ENCODE data around the gene PKD2L1. TPM values are rescaled to one million over a fixed set of nuclear protein-coding genes. Genes with fewer than 3 reads are reported as not detected.

The PKD2L1 gene
- total RNA-seq, 2 experiments from 2014 or later = not detected

DNA sequence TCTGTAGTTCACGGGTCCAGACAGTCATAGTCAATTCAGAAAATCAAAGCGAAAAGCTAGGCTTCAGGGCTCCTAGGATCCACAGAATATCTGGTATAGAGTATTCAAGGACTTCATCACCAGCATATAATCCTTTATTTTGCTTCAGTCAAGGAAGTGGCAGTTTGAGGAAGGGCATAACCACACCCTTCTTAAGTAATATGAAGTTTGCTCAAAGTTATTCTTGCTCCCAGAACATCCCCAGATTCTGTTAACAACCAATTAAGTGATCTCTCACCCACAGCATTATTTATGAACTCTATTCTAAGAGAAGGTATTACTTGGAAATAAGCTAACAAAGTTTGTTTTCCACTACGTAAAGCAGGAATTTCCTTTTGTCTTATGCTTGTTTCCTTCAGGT, 75.8 kb downstream of the PKD2L1 start:
- intact Hi-C loops (cut with micrococcal nuclease) = no loop called here
- Mint-ChIP-seq H3K27ac (no peak overlapping the region), H3K27me3 (ENCODE audit: low read depth) (no peaks in the 10 kb centered on the region), H3K9me3 (no peaks in the 10 kb centered on the region), H3K4me3 (no peak overlapping the region), H3K4me1 (ENCODE audit: low read depth) (no peaks in the 10 kb centered on the region), H3K36me3 (ENCODE audit: low read depth) (peaks cover 46% of the 10 kb centered on the region)
- CTCF ChIA-PET = interaction anchor here (0.5 to 1.1 kb wide), 2 partner anchors 16 to 18 kb away, joined by 3 read pairs; no protein-coding TSS in a partner anchor
- DNase-seq = no peak

DNA sequence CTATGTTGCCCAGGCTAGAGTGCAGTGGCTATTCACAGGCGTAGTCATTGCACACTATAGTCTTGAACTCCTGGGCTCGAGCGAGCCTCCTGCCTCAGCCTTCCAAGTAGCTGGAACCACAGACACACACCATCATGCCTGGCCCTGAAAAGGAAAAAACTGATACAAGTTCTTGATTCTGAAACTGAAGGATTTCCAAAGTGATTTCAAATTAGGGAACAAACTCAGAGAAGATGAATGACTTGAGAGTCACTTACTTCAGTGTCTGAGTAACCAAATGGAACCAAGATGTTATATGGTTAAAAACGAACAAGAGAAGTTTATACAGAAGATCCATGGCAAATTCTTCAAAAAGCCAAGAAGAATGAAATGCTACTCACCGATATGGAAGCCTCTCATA, 77.0 kb downstream of the PKD2L1 start:
- intact Hi-C loops (cut with micrococcal nuclease) = no loop called here
- H3K4me3 Mint-ChIP-seq = no peak overlapping the region
- CTCF ChIA-PET = no interaction called here
- H3K27me3 Mint-ChIP-seq (ENCODE audit: low read depth) = no peaks in the 10 kb centered on the region
- H3K4me1 Mint-ChIP-seq (ENCODE audit: low read depth) = no peaks in the 10 kb centered on the region
- no peaks in the 10 kb centered on the region for H3K9me3 Mint-ChIP-seq
- DNase-seq = no peak
- H3K27ac Mint-ChIP-seq = no peak overlapping the region
- peaks cover 48% of the 10 kb centered on the region for H3K36me3 Mint-ChIP-seq (ENCODE audit: low read depth)

DNA sequence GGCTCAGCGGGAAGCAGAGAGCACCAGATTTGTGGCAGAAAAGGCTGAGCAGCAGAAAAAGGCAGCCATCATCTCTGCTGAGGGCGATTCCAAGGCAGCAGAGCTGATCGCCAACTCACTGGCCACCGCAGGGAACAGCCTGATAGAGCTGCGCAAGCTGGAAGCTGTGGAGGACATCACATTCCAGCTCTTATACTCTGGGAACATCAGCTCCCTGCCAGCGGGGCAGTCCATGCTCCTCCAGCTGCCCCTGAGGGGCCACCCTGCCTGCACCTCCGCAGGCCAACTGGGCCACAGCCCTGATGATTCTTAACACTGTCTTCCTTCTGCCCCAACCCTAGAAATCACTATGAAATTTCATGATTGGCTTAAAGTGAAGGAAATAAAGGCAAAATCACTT, 81.2 kb downstream of the PKD2L1 start:
- intact Hi-C loops (cut with micrococcal nuclease) = no loop called here
- no peak overlapping the region for H3K4me3 Mint-ChIP-seq
- no peak for DNase-seq
- CTCF ChIA-PET = interaction anchor here (0.6 kb wide), 1 partner anchor 105 kb away, joined by 3 read pairs; no protein-coding TSS in a partner anchor
- H3K9me3 Mint-ChIP-seq = no peaks in the 10 kb centered on the region
- peaks cover 40% of the 10 kb centered on the region for H3K36me3 Mint-ChIP-seq (ENCODE audit: low read depth)
- H3K27me3 Mint-ChIP-seq (ENCODE audit: low read depth) = no peaks in the 10 kb centered on the region
- H3K4me1 Mint-ChIP-seq (ENCODE audit: low read depth) = no peaks in the 10 kb centered on the region
- H3K27ac Mint-ChIP-seq = no peak overlapping the region

DNA sequence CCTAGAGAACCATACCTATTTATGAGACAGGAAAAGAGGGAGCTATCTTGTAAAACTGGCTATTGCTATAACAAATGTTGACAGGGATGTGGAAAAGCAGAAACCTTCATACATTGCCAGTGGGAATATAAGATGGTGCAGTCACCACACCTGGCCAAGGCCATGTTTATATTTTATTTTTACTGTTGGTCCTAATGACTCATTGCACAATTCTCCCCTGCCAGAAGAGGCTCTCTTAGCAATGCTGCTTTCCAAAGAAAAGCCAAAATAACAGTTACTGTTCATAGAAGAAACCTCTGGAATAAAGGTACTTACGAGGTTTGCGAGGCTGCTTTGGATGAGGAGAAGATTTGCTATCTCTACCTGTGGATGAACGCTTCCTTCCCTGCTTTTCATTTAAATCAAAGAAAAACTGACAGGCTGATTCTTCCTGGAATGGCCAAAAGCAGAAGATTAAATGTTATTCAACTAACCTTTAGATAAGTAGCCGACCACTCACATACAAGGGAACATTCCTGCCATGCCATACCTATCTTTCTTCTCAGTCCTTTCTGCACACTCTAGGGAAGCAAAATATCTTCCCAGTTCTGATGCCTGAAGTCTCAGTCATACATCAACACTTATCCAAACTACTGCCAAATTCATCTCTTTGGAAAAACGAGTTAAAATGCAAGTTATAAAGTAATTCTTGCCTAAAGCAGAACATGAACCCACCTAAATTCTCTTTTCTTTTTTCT, 84.4 kb downstream of the PKD2L1 start:
- intact Hi-C loops (cut with micrococcal nuclease) = no loop called here
- no peak for DNase-seq
- Mint-ChIP-seq H3K27ac (no peak overlapping the region), H3K36me3 (ENCODE audit: low read depth) (peaks cover 35% of the 10 kb centered on the region), H3K4me3 (no peak overlapping the region), H3K4me1 (ENCODE audit: low read depth) (peaks cover 3% of the 10 kb centered on the region), H3K9me3 (no peaks in the 10 kb centered on the region), H3K27me3 (ENCODE audit: low read depth) (no peaks in the 10 kb centered on the region)
- CTCF ChIA-PET = no interaction called here

DNA sequence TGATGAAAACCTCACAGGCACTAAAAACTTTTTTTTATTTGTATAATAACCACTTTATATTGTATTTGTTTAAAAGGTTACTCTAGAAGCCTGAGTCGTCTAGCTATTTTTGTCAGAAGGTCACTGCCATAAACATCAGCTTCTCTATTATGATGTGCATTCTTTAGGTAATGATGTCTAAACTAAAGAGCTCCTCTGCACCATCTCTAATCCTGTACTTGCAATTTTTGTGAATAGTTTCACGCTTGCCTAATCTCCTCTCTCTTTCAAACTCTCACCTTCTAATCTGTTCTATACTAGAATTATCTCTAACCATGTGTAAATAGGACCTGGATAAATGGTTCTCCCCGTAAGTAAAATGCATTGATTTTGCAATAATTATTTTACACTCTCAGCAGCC, 90.2 kb downstream of the PKD2L1 start:
- CTCF ChIA-PET = interaction anchor here (0.6 to 1.2 kb wide), 3 partner anchors 8 to 377 kb away, joined by 3 to 5 read pairs (median 3); no protein-coding TSS in a partner anchor
- H3K4me1 Mint-ChIP-seq (ENCODE audit: low read depth) = peaks cover 3% of the 10 kb centered on the region
- H3K27ac Mint-ChIP-seq = no peak overlapping the region
- H3K36me3 Mint-ChIP-seq (ENCODE audit: low read depth) = peaks cover 27% of the 10 kb centered on the region
- H3K4me3 Mint-ChIP-seq = no peak overlapping the region
- intact Hi-C loops (cut with micrococcal nuclease) = loop anchor here (5.0 kb wide), 1 partner anchor 393 kb away; no protein-coding TSS in a partner anchor
- no peaks in the 10 kb centered on the region for H3K27me3 Mint-ChIP-seq (ENCODE audit: low read depth)
- H3K9me3 Mint-ChIP-seq = no peaks in the 10 kb centered on the region
- no peak for DNase-seq

DNA sequence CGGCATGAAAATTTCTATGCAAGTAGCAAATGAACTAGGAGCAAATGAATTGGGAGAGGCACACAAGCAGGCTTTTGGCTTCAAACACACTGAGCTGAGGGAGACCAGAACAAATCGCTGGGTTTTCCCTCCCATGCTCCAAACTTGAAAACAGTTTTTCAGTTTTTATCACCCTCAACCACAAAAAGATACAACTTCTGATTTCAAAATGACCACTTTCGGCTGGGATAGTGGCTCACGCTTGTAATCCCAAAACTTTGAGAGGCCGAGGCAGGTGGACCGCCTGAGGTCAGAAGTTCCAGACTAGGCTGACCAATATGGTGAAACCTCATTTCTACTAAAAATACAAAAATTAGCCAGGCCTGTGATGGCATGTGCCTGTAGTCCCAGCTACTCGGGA, 91.6 kb downstream of the PKD2L1 start:
- intact Hi-C loops (cut with micrococcal nuclease) = no loop called here

More for the DNA sequence above, 91.6 kb downstream of the PKD2L1 start:
- no peak for DNase-seq
- no peaks in the 10 kb centered on the region for H3K27me3 Mint-ChIP-seq (ENCODE audit: low read depth)
- H3K4me3 Mint-ChIP-seq = no peak overlapping the region
- H3K4me1 Mint-ChIP-seq (ENCODE audit: low read depth) = peaks cover 3% of the 10 kb centered on the region
- CTCF ChIA-PET = interaction anchor here (0.7 kb wide), 1 partner anchor 23 kb away, joined by 6 read pairs; no protein-coding TSS in a partner anchor
- no peaks in the 10 kb centered on the region for H3K9me3 Mint-ChIP-seq
- H3K27ac Mint-ChIP-seq = no peak overlapping the region
- peaks cover 27% of the 10 kb centered on the region for H3K36me3 Mint-ChIP-seq (ENCODE audit: low read depth)

Other genes with a start within 250 kb of the PKD2L1 start
- not detected for gene CPN1, start 248.4 kb downstream of the PKD2L1 start, total RNA-seq
- 10 to 100 TPM; 18.4 to 18.7 TPM for gene ERLIN1, start 144.2 kb downstream of the PKD2L1 start, total RNA-seq
- gene CHUK, start 100.6 kb downstream of the PKD2L1 start, total RNA-seq = 10 to 100 TPM; 23.0 to 24.1 TPM
- gene CWF19L1, start 62.6 kb downstream of the PKD2L1 start, total RNA-seq = 10 to 100 TPM; 35.3 to 35.4 TPM
- 10 to 100 TPM; 68.5 to 69.1 TPM for gene BLOC1S2, start 43.5 kb downstream of the PKD2L1 start, total RNA-seq
- gene SCD, start 17.0 kb upstream of the PKD2L1 start, total RNA-seq = 100 to 1,000 TPM; 161 to 169 TPM
- under 1 TPM; 0.91 to 0.96 TPM for gene WNT8B, start 132.8 kb upstream of the PKD2L1 start, total RNA-seq
- 10 to 100 TPM; 58.3 to 59.3 TPM for gene SEC31B, start 189.6 kb upstream of the PKD2L1 start, total RNA-seq
- 100 to 1,000 TPM; 427 to 442 TPM for gene NDUFB8, start 199.6 kb upstream of the PKD2L1 start, total RNA-seq
- gene HIF1AN, start 205.7 kb upstream of the PKD2L1 start, total RNA-seq = 10 to 100 TPM; 34.6 to 38.4 TPM

Data from activated naive CD4-positive, alpha-beta T cell treated with anti-CD3 and anti-CD28 coated beads for 36 hours (primary cell).